Mesenchymal stem cell (in vitro differentiated cells and primary cell): Measurements from ENCODE around the gene COL1A1.

Experiments
- DNase-seq: peaks from one replicate; pipeline ENCODE4 v3.0.0-alpha.2; 2013
- H2AFZ ChIP-seq: one replicate; pipeline ENCODE4 v1.6.1; 2013; ENCODE audit warnings: low read depth, mild to moderate bottlenecking, control low read depth, inconsistent platforms, low read length, moderate library complexity
- H2AK5ac ChIP-seq: 2 replicates; pipeline ENCODE4 v1.6.1; 2013; ENCODE audit warnings: low read length, moderate library complexity, mild to moderate bottlenecking, inconsistent platforms; ENCODE audit not compliant: severe bottlenecking
- H2BK120ac ChIP-seq: one replicate; pipeline ENCODE4 v1.6.1; 2013; ENCODE audit warnings: low read depth, mild to moderate bottlenecking, inconsistent platforms, low read length, moderate library complexity
- H2BK12ac ChIP-seq, 2 experiments: one replicate each; pipeline ENCODE4 v1.6.1; 2013; ENCODE audit warnings: inconsistent platforms in 2 of 2, low read length in 2 of 2, mild to moderate bottlenecking in 2 of 2, moderate library complexity in 2 of 2, control low read depth in 1 of 2
- H2BK15ac ChIP-seq: one replicate; pipeline ENCODE4 v1.6.1; 2013; ENCODE audit warnings: mild to moderate bottlenecking, low read depth, inconsistent platforms; ENCODE audit not compliant: poor library complexity, severe bottlenecking
- H2BK5ac ChIP-seq: 2 replicates; pipeline ENCODE4 v1.6.1; 2013; ENCODE audit warnings: low read depth, mild to moderate bottlenecking, low read length, control low read depth, inconsistent platforms; ENCODE audit not compliant: poor library complexity, severe bottlenecking
- H3K14ac ChIP-seq, 2 experiments: one replicate each; pipeline ENCODE4 v1.6.1; 2013; ENCODE audit warnings: inconsistent platforms in 2 of 2, low read length in 2 of 2, control low read depth in 1 of 2, mild to moderate bottlenecking in 1 of 2, moderate library complexity in 1 of 2
- H3K18ac ChIP-seq, 2 experiments: one replicate each; pipeline ENCODE4 v1.6.1; 2013; ENCODE audit warnings: inconsistent platforms in 2 of 2, low read length in 2 of 2, control low read depth in 1 of 2, low read depth in 1 of 2, mild to moderate bottlenecking in 1 of 2
- H3K23ac ChIP-seq, 2 experiments: one replicate each; pipeline ENCODE4 v1.6.1; 2013; ENCODE audit warnings: inconsistent platforms in 2 of 2, low read length in 2 of 2, mild to moderate bottlenecking in 2 of 2, moderate library complexity in 2 of 2, control low read depth in 1 of 2
- H3K27ac ChIP-seq: 2 replicates; pipeline ENCODE4 v1.5.1; 2013; ENCODE audit warnings: mild to moderate bottlenecking, moderate library complexity, low read length, control low read depth, inconsistent platforms; ENCODE audit not compliant: poor library complexity, severe bottlenecking
- H3K27me3 ChIP-seq, 2 experiments: 2 replicates each; pipeline versions ENCODE4 v1.6.1 to v1.7.0; 2013; ENCODE audit warnings: low read length in 2 of 2, mild to moderate bottlenecking in 2 of 2, moderate library complexity in 2 of 2, control low read depth in 1 of 2, inconsistent platforms in 1 of 2; ENCODE audit not compliant: control insufficient read depth in 1 of 2, insufficient read depth in 1 of 2
- H3K36me3 ChIP-seq, 2 experiments: 2 replicates each; pipeline versions ENCODE4 v1.6.1 to v1.7.0; 2013; ENCODE audit warnings: low read length in 2 of 2, control low read depth in 1 of 2, inconsistent platforms in 1 of 2, low read depth in 1 of 2, mild to moderate bottlenecking in 1 of 2; ENCODE audit not compliant: insufficient read depth in 2 of 2, control insufficient read depth in 1 of 2
- H3K4ac ChIP-seq, 2 experiments: one replicate each; pipeline ENCODE4 v1.6.1; 2013; ENCODE audit warnings: inconsistent platforms in 2 of 2, low read length in 2 of 2, mild to moderate bottlenecking in 2 of 2, moderate library complexity in 2 of 2, control low read depth in 1 of 2, low read depth in 1 of 2
- H3K4me1 ChIP-seq: 2 replicates; pipeline ENCODE4 v1.6.1; 2013; ENCODE audit warnings: low read depth, low read length, control low read depth; ENCODE audit not compliant: control insufficient read depth, insufficient read depth
- H3K4me2 ChIP-seq: 2 replicates; pipeline ENCODE4 v1.6.1; 2013; ENCODE audit warnings: low read length, mild to moderate bottlenecking, inconsistent platforms; ENCODE audit not compliant: poor library complexity, severe bottlenecking
- H3K4me3 ChIP-seq, 2 experiments: 2 replicates each; pipeline versions ENCODE4 v1.5.1 to v1.7.0; 2013; ENCODE audit warnings: low read length in 2 of 2, mild to moderate bottlenecking in 2 of 2, control low read depth in 1 of 2, low read depth in 1 of 2; ENCODE audit not compliant: insufficient read depth in 1 of 2
- H3K79me1 ChIP-seq: replicated peaks from 2 replicates; pipeline ENCODE4 v1.6.1; 2013; ENCODE audit warnings: mild to moderate bottlenecking, control low read depth, low read length, inconsistent platforms; ENCODE audit not compliant: poor library complexity, severe bottlenecking
- H3K9ac ChIP-seq: 2 replicates; pipeline ENCODE4 v1.7.0; 2013; ENCODE audit warnings: mild to moderate bottlenecking, low read length, moderate library complexity
- H3K9me3 ChIP-seq: 2 replicates; pipeline ENCODE4 v1.7.0; 2013; ENCODE audit warnings: mild to moderate bottlenecking, low read length; ENCODE audit not compliant: control insufficient read depth
- H4K8ac ChIP-seq: one replicate; pipeline ENCODE4 v1.6.1; 2013; ENCODE audit warnings: inconsistent platforms, mild to moderate bottlenecking, low read length, moderate library complexity
- H4K91ac ChIP-seq: one replicate; pipeline ENCODE4 v1.6.1; 2013; ENCODE audit warnings: mild to moderate bottlenecking, low read length, inconsistent platforms
- WGBS: methylation state at CpG from one replicate; pipeline ENCODE4 v1.1.7; 2013; ENCODE audit warnings: mixed read lengths; 5-methylcytosine and 5-hydroxymethylcytosine counted together

COL1A1 gene

GRCh38 chr17:50192618-50193291 is 8.7 kb downstream of the COL1A1 start:
- no peak overlapping the region for H2AFZ ChIP-seq
- no peak overlapping the region for H4K8ac ChIP-seq
- H3K4me1 ChIP-seq, result peaks cover 78% of the 10 kb centered on the region
- no peak overlapping the region for H3K4ac ChIP-seq
- peak overlapping the region; percentile 100 for H3K9ac ChIP-seq
- H2BK12ac ChIP-seq, result peak overlapping the region in 1 of 2 experiments; percentile 26
- no peak overlapping the region for H2BK15ac ChIP-seq
- no peak overlapping the region for H2BK120ac ChIP-seq
- peak overlapping the region in 1 of 2 experiments; percentile 5 for H3K23ac ChIP-seq
- no peak overlapping the region for H4K91ac ChIP-seq
- H2BK5ac ChIP-seq, result no peak overlapping the region
- WGBS, result 93% methylated on average over 16 of the region's 16 CpGs
- H3K27me3 ChIP-seq, result no peaks in the 10 kb centered on the region
- no peaks in the 10 kb centered on the region for H3K79me1 ChIP-seq
- no peak overlapping the region for H2AK5ac ChIP-seq
- DNase-seq, result no peak
- H3K27ac ChIP-seq, result peak overlapping the region; percentile 80
- peak overlapping the region in 1 of 2 experiments; percentile 12 for H3K4me3 ChIP-seq
- no peaks in the 10 kb centered on the region for H3K9me3 ChIP-seq
- H3K14ac ChIP-seq, result no peak overlapping the region
- H3K18ac ChIP-seq, result peak overlapping the region; percentile 7 to 58
- H3K36me3 ChIP-seq, result peaks cover 99 to 100% of the 10 kb centered on the region in 2 experiments
- no peak overlapping the region for H3K4me2 ChIP-seq

- DNase-seq, result no peak
- Histone ChIP-seq H3K23ac (no peak overlapping the region), H3K4me1 (peaks cover 77% of the 10 kb centered on the region), H3K36me3 (peaks cover 99 to 100% of the 10 kb centered on the region in 2 experiments), H3K18ac (peak overlapping the region; percentile 75 to 79), H3K9me3 (no peaks in the 10 kb centered on the region), H3K27me3 (no peaks in the 10 kb centered on the region), H2AFZ (no peak overlapping the region), H3K14ac (peak overlapping the region in 1 of 2 experiments; percentile 18), H2AK5ac (no peak overlapping the region), H3K27ac (peak overlapping the region; percentile 80), H4K8ac (no peak overlapping the region), H3K4me2 (no peak overlapping the region), H4K91ac (no peak overlapping the region), H3K4ac (no peak overlapping the region), H3K9ac (peak overlapping the region; percentile 100), H2BK15ac (no peak overlapping the region), H2BK5ac (no peak overlapping the region), H2BK12ac (no peak overlapping the region), H2BK120ac (no peak overlapping the region), H3K4me3 (no peak overlapping the region), H3K79me1 (no peaks in the 10 kb centered on the region)
- WGBS, result 100% methylated on average over 2 of the region's 4 CpGs
Observed at GRCh38 chr17:50192144-50192617, 9.2 kb downstream of the COL1A1 start.

GRCh38 chr17:50191359-50192143 is 9.9 kb downstream of the COL1A1 start:
- peak overlapping the region; percentile 7 to 50 for H3K4ac ChIP-seq
- H3K9ac ChIP-seq, result peak overlapping the region; percentile 100
- H3K4me1 ChIP-seq, result peaks cover 74% of the 10 kb centered on the region
- no peak overlapping the region for H2BK15ac ChIP-seq
- no peak overlapping the region for H2BK5ac ChIP-seq
- H2BK120ac ChIP-seq, result no peak overlapping the region
- H3K27ac ChIP-seq, result peak overlapping the region; percentile 80
- no peaks in the 10 kb centered on the region for H3K9me3 ChIP-seq
- no peak overlapping the region for H3K4me2 ChIP-seq
- 89% methylated on average over 19 of the region's 21 CpGs for WGBS
- no peak overlapping the region for H3K23ac ChIP-seq
- H3K27me3 ChIP-seq, result no peaks in the 10 kb centered on the region
- peak overlapping the region in 1 of 2 experiments; percentile 46 for H3K14ac ChIP-seq
- H3K36me3 ChIP-seq, result peaks cover 99 to 100% of the 10 kb centered on the region in 2 experiments
- H3K4me3 ChIP-seq, result no peak overlapping the region
- no peak for DNase-seq
- peak overlapping the region; percentile 75 to 79 for H3K18ac ChIP-seq
- peak overlapping the region; percentile 57 for H4K91ac ChIP-seq
- H2BK12ac ChIP-seq, result peak overlapping the region in 1 of 2 experiments; percentile 12
- H4K8ac ChIP-seq, result no peak overlapping the region
- no peaks in the 10 kb centered on the region for H3K79me1 ChIP-seq
- no peak overlapping the region for H2AK5ac ChIP-seq
- no peak overlapping the region for H2AFZ ChIP-seq
